SIG-M5 treated with dmso at 0.1 percent for 504 hours (cell line): Measurements from ENCODE around the gene OR52E5.

Experiments used
- DNase-seq: peaks from one replicate; lab custom pipeline; 2025; ENCODE audit not compliant: unreplicated experiment; lab: John Stamatoyannopoulos, UW

Gene OR52E5

DNA sequence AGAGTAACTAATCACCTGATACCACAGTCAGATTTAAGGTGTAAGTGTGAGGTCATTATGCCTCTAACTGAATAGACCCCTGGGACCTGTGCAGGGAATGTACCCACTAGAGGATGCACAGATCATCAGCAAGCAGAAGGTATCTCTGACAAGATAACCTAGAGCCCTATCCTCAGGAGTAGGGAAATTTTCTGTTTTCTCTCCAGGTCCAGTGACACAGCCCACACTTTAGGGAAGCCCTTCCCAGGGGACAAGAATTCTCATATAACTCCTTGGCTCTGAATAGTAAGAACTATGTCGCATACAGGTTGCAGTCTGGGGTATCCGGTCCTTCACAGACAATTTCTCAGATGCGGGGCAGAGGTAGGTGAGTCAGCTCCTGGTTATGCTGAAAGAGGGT lies at the start of gene OR52E5:
OR52E5 (plus strand) TSS at position 301 of the 400 bp plus-strand sequence. CDS start 7,569 bp downstream, outside the sequence.
- no peak for DNase-seq

DNA sequence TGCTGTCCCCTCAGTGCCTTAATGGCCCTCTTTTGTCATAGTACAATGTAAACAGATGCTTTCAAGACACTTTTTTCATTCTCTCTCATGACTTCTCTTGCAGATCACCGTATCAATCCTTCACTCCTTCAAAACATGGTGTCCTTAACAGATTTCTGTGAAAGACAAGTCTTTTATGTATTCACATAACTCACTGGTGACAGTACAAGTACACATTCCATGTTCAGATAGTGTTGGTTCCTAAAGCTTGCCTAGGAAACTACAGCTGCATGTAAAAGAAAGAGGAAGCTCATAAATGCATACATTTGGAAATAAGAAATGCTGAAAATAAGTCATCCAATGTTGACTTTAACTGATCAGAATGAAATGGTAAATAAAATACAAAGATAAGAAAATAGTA lies 46.3 kb upstream of the OR52E5 start:
- DNase-seq = peak; percentile 0

DNA sequence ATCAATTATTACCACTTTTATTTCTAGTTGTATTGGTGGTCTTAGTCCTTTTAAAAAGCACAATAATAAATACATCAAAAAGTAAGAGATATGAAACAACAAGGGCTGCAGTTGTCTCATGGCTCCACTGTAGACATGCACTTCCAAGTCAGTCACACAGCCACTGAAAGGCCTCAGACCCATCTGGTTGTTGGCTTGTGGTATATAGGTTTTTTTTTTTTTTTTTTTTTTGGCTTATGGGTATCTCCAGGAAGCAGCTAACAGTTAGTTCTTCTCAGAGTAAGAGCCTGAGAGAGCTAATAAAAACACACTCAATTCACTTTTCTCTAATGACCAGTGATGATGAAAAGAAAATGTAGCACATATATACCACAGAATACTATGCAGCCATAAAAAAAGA lies 45.3 kb upstream of the OR52E5 start:
- DNase-seq = no peak

- DNase-seq = no peak
Observed at GRCh38 chr11:5851002-5851401, 42.0 kb upstream of the OR52E5 start.

DNA sequence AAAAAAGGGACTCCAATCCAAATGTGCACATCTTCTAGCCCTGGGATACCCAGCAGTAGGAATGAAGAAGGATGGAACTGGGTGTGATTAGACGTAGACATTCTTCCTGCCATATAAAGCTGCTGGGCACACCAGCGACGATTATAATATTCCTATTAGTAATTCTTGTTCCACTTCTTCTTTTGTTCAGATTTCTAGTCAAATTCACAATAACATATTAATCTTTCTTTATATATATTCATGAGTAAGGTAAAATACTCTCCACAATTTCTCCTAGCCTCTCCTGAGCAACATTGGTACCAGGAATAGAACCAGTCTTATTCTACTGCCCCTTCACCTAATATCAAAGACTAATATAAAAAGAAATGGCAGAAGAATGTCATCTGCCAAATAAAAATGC lies 35.4 kb upstream of the OR52E5 start, which contains the start of gene OR52E8:
OR52E8 (minus strand) TSS at position 101 of the 400 bp plus-strand sequence; CDS start at position 101, 0 bp downstream.
- no peak for DNase-seq

GRCh38 chr11:5865826-5866225 lies 27.2 kb upstream of the OR52E5 start:
- DNase-seq = no peak

DNA sequence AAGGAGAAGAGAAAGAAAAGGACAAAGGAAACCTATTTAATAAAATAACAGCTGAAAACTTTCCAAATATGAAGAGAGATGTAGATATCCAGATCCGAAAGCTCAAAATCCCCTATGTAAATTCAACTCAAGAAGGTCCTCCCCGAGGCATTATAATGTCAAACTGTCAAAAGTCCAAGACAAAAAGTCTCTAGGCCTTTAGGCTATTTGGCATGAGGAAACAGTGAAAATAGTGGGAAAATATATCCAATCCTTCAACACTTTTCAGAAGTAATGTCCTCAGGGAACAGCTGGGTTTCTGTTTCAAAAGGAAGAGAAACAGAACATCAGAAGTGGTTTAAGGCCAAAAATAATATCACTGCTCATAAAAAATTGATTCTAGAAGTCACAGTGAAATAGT lies 14.4 kb upstream of the OR52E5 start:
- DNase-seq = no peak

GRCh38 chr11:5880329-5880728 lies 12.7 kb upstream of the OR52E5 start, which contains the start of gene OR52E4:
TSS of gene OR52E4 (plus strand) at chr11:5880629. CDS start at chr11:5884293, 3,664 bp downstream.
- DNase-seq = no peak

DNA sequence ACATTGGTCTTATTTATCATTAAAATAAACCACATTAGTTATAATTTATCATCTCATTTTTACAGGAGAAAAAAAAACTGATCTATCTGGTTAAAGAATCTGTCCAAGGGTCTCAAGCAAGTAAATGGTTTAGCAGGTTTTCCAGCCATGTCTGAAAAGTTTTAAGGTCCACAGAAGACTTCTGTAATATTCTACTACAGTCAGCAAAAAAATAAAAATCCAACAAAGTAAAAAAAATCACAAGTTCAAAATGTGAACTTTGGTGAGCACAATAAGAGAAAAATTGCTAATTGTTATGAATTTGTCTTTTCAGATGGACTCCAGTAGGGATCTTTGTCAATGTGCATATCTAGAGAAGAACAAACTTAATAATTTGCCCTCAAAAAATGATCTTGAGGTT lies 11.3 kb upstream of the OR52E5 start:
- no peak for DNase-seq

GRCh38 chr11:5887172-5887571 lies 5.8 kb upstream of the OR52E5 start:
- DNase-seq = no peak

DNA sequence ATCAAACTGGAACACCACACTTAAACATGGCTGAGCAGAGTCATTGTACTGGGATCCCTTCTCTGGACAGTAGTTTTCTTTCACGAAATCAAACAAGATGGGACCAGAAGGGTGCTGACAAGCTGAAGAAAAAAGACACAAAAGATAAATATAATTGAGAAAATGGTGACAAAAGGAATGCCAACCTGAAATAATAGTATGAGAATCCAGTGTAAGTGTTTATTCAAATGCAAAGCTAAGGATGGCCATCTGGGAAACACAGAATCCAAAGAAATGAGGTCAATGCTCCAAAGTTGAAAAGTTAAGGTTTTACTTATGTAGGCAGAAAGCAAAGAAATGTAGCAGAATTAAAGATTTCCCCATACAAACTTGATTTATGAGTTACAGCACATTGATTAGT lies 5.3 kb upstream of the OR52E5 start:
- no peak for DNase-seq

DNA sequence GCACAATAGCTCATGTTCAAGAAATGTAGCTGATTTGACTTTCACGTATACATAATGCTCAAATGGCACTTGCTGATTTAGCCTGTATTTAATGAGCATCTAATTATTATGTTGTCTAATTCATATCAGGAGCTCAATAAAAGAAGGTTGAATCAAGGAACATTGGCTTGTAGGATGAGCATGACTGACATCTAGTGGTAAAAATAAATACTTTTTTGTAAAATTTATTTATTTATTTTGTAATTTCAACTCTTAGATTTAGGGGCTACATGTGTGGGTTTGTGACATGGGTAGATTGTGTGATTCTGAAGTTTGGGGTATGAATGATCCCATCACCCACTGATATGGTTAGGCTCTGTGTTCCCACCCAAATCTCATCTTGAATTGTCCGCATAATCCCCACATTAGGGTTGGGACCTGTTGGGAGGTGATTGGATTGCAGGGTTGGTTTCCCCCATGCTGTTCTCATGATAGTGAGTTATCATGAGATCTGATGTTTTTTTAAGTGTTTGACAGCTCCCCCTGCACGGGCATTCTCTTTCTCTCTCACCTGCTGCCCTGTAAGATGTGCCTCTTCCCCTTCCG lies 1.7 kb upstream of the OR52E5 start:
- DNase-seq = peak; percentile 37

DNA sequence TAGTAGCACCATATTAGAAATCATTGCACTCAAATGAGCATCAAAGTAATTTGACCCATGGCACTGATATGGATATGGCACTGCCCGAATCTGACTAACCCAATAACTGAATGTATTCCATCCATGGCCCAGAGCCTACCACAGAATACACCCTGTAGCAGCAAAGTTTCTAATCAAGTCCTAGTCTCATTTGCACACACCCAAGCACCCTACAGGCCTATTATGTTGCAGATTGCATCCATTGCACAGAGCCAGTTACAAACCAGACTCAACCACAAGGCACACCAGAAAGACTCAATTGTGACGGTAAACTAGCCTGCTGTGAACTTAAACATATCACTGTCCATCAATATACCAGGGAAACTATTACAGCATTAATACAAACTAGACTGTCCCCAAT lies 6.5 kb downstream of the OR52E5 start:
- DNase-seq = no peak

DNA sequence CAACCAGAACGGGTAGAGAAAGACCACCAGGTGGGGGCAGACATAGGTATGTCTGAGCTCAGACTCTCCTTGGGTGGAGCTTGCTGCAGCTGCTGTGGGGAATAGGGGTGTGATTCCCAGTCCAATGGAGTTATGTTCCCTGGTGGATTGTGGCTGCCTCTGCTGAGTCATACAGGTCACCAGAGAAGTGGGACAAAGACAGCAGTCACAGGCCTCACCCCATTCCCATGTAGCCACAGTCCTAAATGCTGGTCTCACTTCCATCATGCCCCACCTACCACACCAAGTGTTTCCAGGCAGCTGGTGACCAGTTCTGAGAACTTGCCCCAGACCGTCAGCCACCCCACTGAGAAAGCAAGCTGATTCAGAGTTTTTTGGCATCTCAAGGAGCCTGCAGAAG lies 17.5 kb downstream of the OR52E5 start:
- no peak for DNase-seq

- no peak for DNase-seq
Observed at GRCh38 chr11:5922749-5923426, 29.9 kb downstream of the OR52E5 start.

- DNase-seq = no peak
Observed at GRCh38 chr11:5923427-5923776, 30.4 kb downstream of the OR52E5 start.

GRCh38 chr11:5923794-5924193 lies 30.8 kb downstream of the OR52E5 start:
- no peak for DNase-seq

GRCh38 chr11:5928271-5928670 lies 35.3 kb downstream of the OR52E5 start:
- no peak for DNase-seq

GRCh38 chr11:5928811-5929210 lies 35.8 kb downstream of the OR52E5 start:
- DNase-seq = no peak

DNA sequence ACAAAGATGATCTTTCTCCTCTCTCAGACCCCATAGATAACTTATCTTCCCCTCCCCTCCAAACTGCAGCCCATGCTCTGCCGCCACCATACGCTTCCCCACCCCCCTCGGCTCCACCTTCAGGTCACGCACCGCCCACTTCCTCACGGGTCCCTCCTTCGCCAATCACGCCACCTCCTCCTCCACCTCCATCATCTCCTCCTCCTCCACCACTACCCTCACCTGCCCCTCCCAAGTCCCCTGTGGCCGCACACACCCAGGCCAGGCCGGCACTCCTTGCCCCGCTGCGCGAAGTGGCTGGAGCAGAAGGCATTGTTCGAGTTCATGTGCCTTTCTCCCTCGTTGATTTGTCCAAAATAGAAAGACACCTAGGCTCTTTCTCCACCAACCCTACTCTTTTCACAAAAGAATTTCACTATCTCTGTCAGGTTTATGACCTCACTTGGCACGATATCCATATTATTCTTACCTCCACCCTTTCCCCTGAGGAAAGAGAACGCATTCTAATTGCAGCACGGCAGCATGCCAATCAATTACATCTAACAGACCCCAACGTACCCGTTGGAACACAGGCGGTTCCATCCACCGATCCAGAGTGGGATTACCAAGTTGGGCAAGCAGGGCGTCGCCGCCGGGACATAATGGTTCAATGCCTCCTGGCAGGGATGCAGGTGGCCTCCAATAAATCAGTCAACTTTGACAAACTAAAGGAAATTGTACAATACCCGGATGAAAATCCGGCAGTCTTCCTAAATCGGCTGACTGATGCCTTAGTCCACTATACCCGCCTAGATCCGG lies 36.8 kb downstream of the OR52E5 start:
- no peak for DNase-seq

DNA sequence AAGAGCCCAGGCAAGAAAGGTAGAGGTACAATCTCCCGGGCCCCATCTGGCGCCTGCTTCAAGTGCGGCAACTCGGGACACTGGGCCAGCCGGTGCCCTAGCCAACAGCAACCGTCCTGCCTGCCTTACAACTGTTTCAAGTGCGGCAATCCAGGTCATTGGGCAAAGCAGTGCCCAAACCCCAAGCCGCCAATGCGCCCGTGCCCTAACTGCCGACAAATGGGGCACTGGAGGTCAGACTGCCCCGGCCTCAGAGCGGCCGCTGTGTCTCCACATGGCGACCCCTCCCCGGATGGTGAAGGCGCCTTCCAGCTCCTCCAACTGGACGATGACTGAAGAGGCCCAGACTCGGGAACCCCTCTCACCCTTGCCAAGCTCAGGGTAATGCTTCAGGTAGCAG lies 37.6 kb downstream of the OR52E5 start:
- DNase-seq = no peak

- DNase-seq = no peak
Observed at GRCh38 chr11:5931061-5931460, 38.1 kb downstream of the OR52E5 start.
